ENCODE results near the gene PXDN.

Gene PXDN

GRCh38 chr2:1664076-1664605, 80.2 kb downstream of the PXDN start:
- DNase-seq = no peak
- no peak for TF ChIP-seq GATA1 (IDR thresholded peaks at IDR 0.05; ENCODE audit: low read depth, low read length)

- no peak for DNase-seq
These were observed 80.7 kb downstream of the PXDN start for GRCh38 chr2:1663621-1664020.

GRCh38 chr2:1662606-1663180, 81.6 kb downstream of the PXDN start:
- TF ChIP-seq GATA1 (IDR thresholded peaks at IDR 0.05; ENCODE audit: low read depth, low read length) (no peak), POLR2A (IDR thresholded peaks at IDR 0.05; ENCODE audit: low read length) (no peak)
- DNase-seq = no peak

More at GRCh38 chr2:1663621-1664020, 80.7 kb downstream of the PXDN start:
- TF ChIP-seq POLR2A (IDR thresholded peaks at IDR 0.05; ENCODE audit: low read length) = no peak
- TF ChIP-seq GATA1 (IDR thresholded peaks at IDR 0.05; ENCODE audit: low read depth, low read length) = no peak

GRCh38 chr2:1661891-1662605, 82.3 kb downstream of the PXDN start:
- TF ChIP-seq GATA1 (IDR thresholded peaks at IDR 0.05; ENCODE audit: low read depth, low read length) = no peak
- no peak for TF ChIP-seq POLR2A (IDR thresholded peaks at IDR 0.05; ENCODE audit: low read length)

GRCh38 chr2:1660656-1661640, 83.4 kb downstream of the PXDN start:
- DNase-seq = no peak
- TF ChIP-seq POLR2A (IDR thresholded peaks at IDR 0.05; ENCODE audit: low read length) (no peak), GATA1 (IDR thresholded peaks at IDR 0.05; ENCODE audit: low read depth, low read length) (no peak)

More at GRCh38 chr2:1661891-1662605, 82.3 kb downstream of the PXDN start:
- no peak for DNase-seq

GRCh38 chr2:1659951-1660565, 84.3 kb downstream of the PXDN start:
- no peak for DNase-seq
- no peak for TF ChIP-seq POLR2A (IDR thresholded peaks at IDR 0.05; ENCODE audit: low read length)
- TF ChIP-seq GATA1 (IDR thresholded peaks at IDR 0.05; ENCODE audit: low read depth, low read length) = no peak

- TF ChIP-seq POLR2A (IDR thresholded peaks at IDR 0.05; ENCODE audit: low read length) (no peak), GATA1 (IDR thresholded peaks at IDR 0.05; ENCODE audit: low read depth, low read length) (no peak)
- DNase-seq = no peak
These were observed 85.7 kb downstream of the PXDN start for GRCh38 chr2:1658394-1659151.

- TF ChIP-seq POLR2A (IDR thresholded peaks at IDR 0.05; ENCODE audit: low read length) = no peak
- TF ChIP-seq GATA1 (IDR thresholded peaks at IDR 0.05; ENCODE audit: low read depth, low read length) = no peak
- no peak for DNase-seq
These were observed 87.1 kb downstream of the PXDN start for GRCh38 chr2:1656961-1657841.

GRCh38 chr2:1656326-1656960, 87.9 kb downstream of the PXDN start:
- TF ChIP-seq POLR2A (IDR thresholded peaks at IDR 0.05; ENCODE audit: low read length) (no peak), GATA1 (IDR thresholded peaks at IDR 0.05; ENCODE audit: low read depth, low read length) (no peak)
- no peak for DNase-seq

GRCh38 chr2:1655461-1655860, 88.9 kb downstream of the PXDN start:
- no peak for DNase-seq
- TF ChIP-seq POLR2A (IDR thresholded peaks at IDR 0.05; ENCODE audit: low read length) = no peak
- TF ChIP-seq GATA1 (IDR thresholded peaks at IDR 0.05; ENCODE audit: low read depth, low read length) = no peak

- DNase-seq = no peak
- no peak for TF ChIP-seq GATA1 (IDR thresholded peaks at IDR 0.05; ENCODE audit: low read depth, low read length)
- TF ChIP-seq POLR2A (IDR thresholded peaks at IDR 0.05; ENCODE audit: low read length) = no peak
These were observed 89.5 kb downstream of the PXDN start for GRCh38 chr2:1654696-1655374.
